Ishikawa (cell line): ENCODE measurements around the gene SLC7A1.

Experiments used
- CEBPB ChIP-seq: IDR thresholded peaks from 2 replicates; pipeline ENCODE4 v1.6.1; 2012
- CREB1 ChIP-seq: IDR thresholded peaks from 2 replicates; pipeline ENCODE4 v1.6.1; 2012; ENCODE audit warnings: low read depth
- EGR1 ChIP-seq: IDR thresholded peaks from 2 replicates; pipeline ENCODE4 v1.6.1; 2012
- EP300 ChIP-seq: IDR thresholded peaks from 2 replicates; pipeline ENCODE4 v1.6.1; 2012; ENCODE audit warnings: borderline replicate concordance
- NFIC ChIP-seq: IDR thresholded peaks from 2 replicates; pipeline ENCODE4 v1.6.1; 2012
- RAD21 ChIP-seq: IDR thresholded peaks from 2 replicates; pipeline ENCODE4 v1.6.1; 2012; ENCODE audit warnings: low read depth
- TAF1 ChIP-seq: IDR thresholded peaks from 2 replicates; pipeline ENCODE4 v1.6.1; 2012; ENCODE audit warnings: low read depth, mild to moderate bottlenecking
- TEAD4 ChIP-seq: IDR thresholded peaks from 2 replicates; pipeline ENCODE4 v1.6.1; 2012
- YY1 ChIP-seq: IDR thresholded peaks from 2 replicates; pipeline ENCODE4 v1.6.1; 2012; ENCODE audit warnings: low read depth
- ZBTB7A ChIP-seq: IDR thresholded peaks from 2 replicates; pipeline ENCODE4 v1.6.1; 2012; ENCODE audit warnings: low read depth
- TF ChIP-seq, protein P1 (sequence below): IDR thresholded peaks from 2 replicates; pipeline ENCODE4 v1.6.1; 2012
- TF ChIP-seq, protein P2 (sequence below): IDR thresholded peaks from 2 replicates; pipeline ENCODE4 v1.6.1; 2012
- TF ChIP-seq, protein P3 (sequence below): IDR thresholded peaks from 2 replicates; pipeline ENCODE4 v1.6.1; 2012; ENCODE audit warnings: low read depth, mild to moderate bottlenecking

DNA sequence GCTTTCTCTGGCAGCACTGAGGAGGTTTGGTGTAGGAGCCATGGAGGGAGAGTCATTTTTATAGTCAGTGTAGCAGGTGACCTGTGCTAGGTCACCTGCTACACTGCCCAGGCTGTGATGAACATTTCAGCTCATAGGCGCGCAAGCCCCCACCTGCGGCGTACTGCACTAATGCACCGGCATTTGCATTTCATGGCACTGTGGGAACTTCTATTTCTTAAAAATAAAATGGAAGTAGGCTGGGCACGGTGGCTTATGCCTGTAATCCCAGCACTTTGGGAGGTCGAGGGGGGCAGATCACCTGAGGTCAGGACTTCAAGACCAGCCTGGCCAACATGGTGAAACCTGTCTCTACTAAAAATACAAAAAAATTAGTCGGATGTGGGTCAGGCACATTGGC lies 101.0 kb downstream of the SLC7A1 start:
- TF ChIP-seq TEAD4 (no peak), RAD21 (no peak), TAF1 (no peak), CREB1 (no peak), YY1 (no peak), EP300 (no peak), ZBTB7A (no peak), CEBPB (no peak), EGR1 (no peak), NFIC (no peak)
- TF ChIP-seq, protein P1, sequence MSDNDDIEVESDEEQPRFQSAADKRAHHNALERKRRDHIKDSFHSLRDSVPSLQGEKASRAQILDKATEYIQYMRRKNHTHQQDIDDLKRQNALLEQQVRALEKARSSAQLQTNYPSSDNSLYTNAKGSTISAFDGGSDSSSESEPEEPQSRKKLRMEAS = no peak
- TF ChIP-seq, protein P2, sequence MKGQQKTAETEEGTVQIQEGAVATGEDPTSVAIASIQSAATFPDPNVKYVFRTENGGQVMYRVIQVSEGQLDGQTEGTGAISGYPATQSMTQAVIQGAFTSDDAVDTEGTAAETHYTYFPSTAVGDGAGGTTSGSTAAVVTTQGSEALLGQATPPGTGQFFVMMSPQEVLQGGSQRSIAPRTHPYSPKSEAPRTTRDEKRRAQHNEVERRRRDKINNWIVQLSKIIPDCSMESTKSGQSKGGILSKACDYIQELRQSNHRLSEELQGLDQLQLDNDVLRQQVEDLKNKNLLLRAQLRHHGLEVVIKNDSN = no peak
- TF ChIP-seq, protein P3, sequence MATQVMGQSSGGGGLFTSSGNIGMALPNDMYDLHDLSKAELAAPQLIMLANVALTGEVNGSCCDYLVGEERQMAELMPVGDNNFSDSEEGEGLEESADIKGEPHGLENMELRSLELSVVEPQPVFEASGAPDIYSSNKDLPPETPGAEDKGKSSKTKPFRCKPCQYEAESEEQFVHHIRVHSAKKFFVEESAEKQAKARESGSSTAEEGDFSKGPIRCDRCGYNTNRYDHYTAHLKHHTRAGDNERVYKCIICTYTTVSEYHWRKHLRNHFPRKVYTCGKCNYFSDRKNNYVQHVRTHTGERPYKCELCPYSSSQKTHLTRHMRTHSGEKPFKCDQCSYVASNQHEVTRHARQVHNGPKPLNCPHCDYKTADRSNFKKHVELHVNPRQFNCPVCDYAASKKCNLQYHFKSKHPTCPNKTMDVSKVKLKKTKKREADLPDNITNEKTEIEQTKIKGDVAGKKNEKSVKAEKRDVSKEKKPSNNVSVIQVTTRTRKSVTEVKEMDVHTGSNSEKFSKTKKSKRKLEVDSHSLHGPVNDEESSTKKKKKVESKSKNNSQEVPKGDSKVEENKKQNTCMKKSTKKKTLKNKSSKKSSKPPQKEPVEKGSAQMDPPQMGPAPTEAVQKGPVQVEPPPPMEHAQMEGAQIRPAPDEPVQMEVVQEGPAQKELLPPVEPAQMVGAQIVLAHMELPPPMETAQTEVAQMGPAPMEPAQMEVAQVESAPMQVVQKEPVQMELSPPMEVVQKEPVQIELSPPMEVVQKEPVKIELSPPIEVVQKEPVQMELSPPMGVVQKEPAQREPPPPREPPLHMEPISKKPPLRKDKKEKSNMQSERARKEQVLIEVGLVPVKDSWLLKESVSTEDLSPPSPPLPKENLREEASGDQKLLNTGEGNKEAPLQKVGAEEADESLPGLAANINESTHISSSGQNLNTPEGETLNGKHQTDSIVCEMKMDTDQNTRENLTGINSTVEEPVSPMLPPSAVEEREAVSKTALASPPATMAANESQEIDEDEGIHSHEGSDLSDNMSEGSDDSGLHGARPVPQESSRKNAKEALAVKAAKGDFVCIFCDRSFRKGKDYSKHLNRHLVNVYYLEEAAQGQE = no peak
